K562 (cell line): ENCODE data around the gene DHDH. TPM values are rescaled to one million over a fixed set of nuclear protein-coding genes. Genes with fewer than 3 reads are reported as not detected.
A peak's percentile ranks its signal among the peaks of the same experiment; 100 is the strongest.

ENCODE experiments used
- ATAC-seq: fragments of 200-7000 bp; cut with Tn5 transposase; 3 replicates; pipeline ENCODE4 v1.9.1; 2020; ENCODE audit warnings: moderate library complexity
- BruUV-seq: library from RNA; stranded (reverse); fragments of 400-500 nt; replicated peaks from 2 replicates; lab custom pipeline; 2021; lab: Mats Ljungman, UMichigan
- CTCF ChIA-PET: fragments of 300-600 bp; formaldehyde crosslinking; extraction: SDS; loops from one replicate; lab custom pipeline; 2021; ENCODE audit warnings: low intra/inter-chr PET ratio; lab: Yijun Ruan, JAX
- POLR2A ChIA-PET: fragments of 300-600, 350-650 bp; sonication (Branson Sonifier 250); formaldehyde crosslinking; extraction: SDS; loops from one replicate; lab custom pipeline; 2021; ENCODE audit warnings: antibody characterized with exemption, inconsistent platforms; lab: Yijun Ruan, JAX
- DNase-seq, 4 experiments: peaks; one replicate each; pipeline versions ENCODE4 v3.0.0 to v3.0.0-alpha.2; 2011 to 2018; ENCODE audit warnings: low spot score in 3 of 4, mixed read lengths in 3 of 4; ENCODE audit errors: extremely low read depth in 1 of 4
- FAIRE-seq: peaks from 2 replicates; lab custom pipeline; 2011; peaks lifted over from hg19 to GRCh38; lab: Jason Lieb, UNC
- H2AFZ ChIP-seq: 2 replicates; pipeline ENCODE4 v1.6.0; 2011; ENCODE audit warnings: low read depth, low read length, control low read depth, inconsistent platforms
- H3K27ac ChIP-seq: fragments of 200-600 bp; 3 replicates; pipeline ENCODE4 v1.8.0; 2011; ENCODE audit warnings: low read depth, mild to moderate bottlenecking, control low read depth, inconsistent platforms, low read length, moderate library complexity, mixed read lengths; ENCODE audit errors: extremely low read depth
- H3K27me3 ChIP-seq, 2 experiments: fragments of 300-600 bp in 1 of 2; 2 replicates in 1 of 2; 3 replicates in 1 of 2; pipeline versions ENCODE4 v1.6.0 to v1.8.0; 2011; ENCODE audit warnings: inconsistent platforms in 2 of 2, low read length in 2 of 2, mild to moderate bottlenecking in 1 of 2, mixed read lengths in 1 of 2, moderate library complexity in 1 of 2; ENCODE audit not compliant: control insufficient read depth in 2 of 2, insufficient read depth in 2 of 2
- H3K36me3 ChIP-seq: fragments of 300-600 bp; 3 replicates; pipeline ENCODE4 v1.8.0; 2011; ENCODE audit warnings: mild to moderate bottlenecking, low read length, inconsistent platforms; ENCODE audit not compliant: control insufficient read depth, insufficient read depth
- H3K4me1 ChIP-seq, 2 experiments: fragments of 200-600 bp in 1 of 2; replicated peaks in 1 of 2; 2 replicates in 1 of 2; 3 replicates in 1 of 2; pipeline versions ENCODE4 v1.5.1 to v1.8.0; 2011; ENCODE audit warnings: inconsistent platforms in 2 of 2, low read length in 2 of 2, mild to moderate bottlenecking in 1 of 2, mixed read lengths in 1 of 2, moderate library complexity in 1 of 2; ENCODE audit not compliant: control insufficient read depth in 2 of 2, insufficient read depth in 2 of 2
- H3K4me2 ChIP-seq: 2 replicates; pipeline ENCODE4 v1.6.1; 2011; ENCODE audit warnings: low read length, control low read depth, inconsistent platforms, mixed read lengths; ENCODE audit not compliant: insufficient read depth
- H3K4me3 ChIP-seq: fragments of 200-600 bp; sonication (generic), shearing (Covaris generic); 2 replicates; pipeline ENCODE4 v1.5.1; 2016; ENCODE audit warnings: control low read depth, inconsistent platforms
- H3K79me2 ChIP-seq: fragments of 200-600 bp; 3 replicates; pipeline ENCODE4 v1.8.0; 2011; ENCODE audit warnings: low read length, inconsistent platforms; ENCODE audit not compliant: control insufficient read depth, insufficient read depth
- H3K9ac ChIP-seq, 2 experiments: 2 replicates each; pipeline versions ENCODE4 v1.6.0 to v1.6.1; 2011; ENCODE audit warnings: low read depth in 2 of 2, low read length in 2 of 2, control low read depth in 1 of 2, inconsistent platforms in 1 of 2, mild to moderate bottlenecking in 1 of 2, mixed read lengths in 1 of 2; ENCODE audit not compliant: insufficient read depth in 1 of 2
- H3K9me1 ChIP-seq: one replicate; pipeline ENCODE4 v1.6.0; 2011; ENCODE audit warnings: inconsistent platforms, mild to moderate bottlenecking, low read length, moderate library complexity; ENCODE audit not compliant: control insufficient read depth, insufficient read depth
- H3K9me3 ChIP-seq: replicated peaks from 2 replicates; pipeline ENCODE4 v1.5.1; 2011; ENCODE audit warnings: low read depth, low read length, inconsistent platforms; ENCODE audit not compliant: control insufficient read depth, insufficient read depth
- H4K20me1 ChIP-seq: replicated peaks from 2 replicates; pipeline ENCODE4 v1.6.1; 2011; ENCODE audit warnings: low read length, inconsistent platforms, mixed read lengths; ENCODE audit not compliant: control insufficient read depth, insufficient read depth
- CHAMP1 ChIP-seq: fragments of 450-650 bp; IDR thresholded peaks from 2 replicates; pipeline ENCODE4 v1.6.1; 2016; ENCODE audit warnings: mild to moderate bottlenecking
- KAT8 ChIP-seq: fragments of 450-650 bp; IDR thresholded peaks from 2 replicates; pipeline ENCODE4 v1.6.1; 2016; ENCODE audit warnings: low read depth, mild to moderate bottlenecking
- RBM25 ChIP-seq: fragments of 200-400 bp; formaldehyde crosslinking; IDR thresholded peaks from 2 replicates; pipeline ENCODE4 v1.6.1; 2018; ENCODE audit warnings: low read length, low read depth, moderate library complexity; ENCODE audit not compliant: severe bottlenecking
- YY1 ChIP-seq, 3 experiments: IDR thresholded peaks; 2 replicates each; pipeline ENCODE4 v1.6.1; 2011; ENCODE audit warnings: low read length in 2 of 3, mild to moderate bottlenecking in 2 of 3, moderate library complexity in 2 of 3, borderline replicate concordance in 1 of 3, control low read depth in 1 of 3, low read depth in 1 of 3; ENCODE audit not compliant: insufficient read depth in 3 of 3, insufficient replicate concordance in 2 of 3, control insufficient read depth in 1 of 3, insufficient read length in 1 of 3; ENCODE audit errors: extremely low read depth in 1 of 3
- ZBTB43 ChIP-seq: sonication (generic); formaldehyde crosslinking; IDR thresholded peaks from 2 replicates; pipeline ENCODE4 v1.8.0; 2023; ENCODE audit warnings: mild to moderate bottlenecking, missing genetic modification reagents
- ZNF121 ChIP-seq: sonication (generic); formaldehyde crosslinking; conservative IDR thresholded peaks from 2 replicates; pipeline ENCODE4 v1.8.0; 2022; ENCODE audit warnings: missing genetic modification reagents
- ZNF274 ChIP-seq: IDR thresholded peaks from 2 replicates; pipeline ENCODE4 v1.6.1; 2011; ENCODE audit warnings: low read depth, mild to moderate bottlenecking, low read length, moderate library complexity, borderline replicate concordance
- ZNF780A ChIP-seq: fragments of 250-450 bp; sonication (Bioruptor Pico); IDR thresholded peaks from 2 replicates; pipeline ENCODE4 v1.5.0; 2021; ENCODE audit warnings: mild to moderate bottlenecking
- WGBS: fragments of 100-300 bp; shearing (Covaris generic); methylation state at CpG from one replicate; pipeline ENCODE4 v1.1.6; 2016; ENCODE audit warnings: low coverage, mixed read lengths; ENCODE audit not compliant: insufficient coverage; ENCODE audit errors: missing lambda C conversion rate; 5-methylcytosine and 5-hydroxymethylcytosine counted together
- in situ Hi-C: fragments of 300-500 bp; cut with MboI; formaldehyde crosslinking; loops from 4 replicates; pipeline ENCODE4 v1.15.0; 2018; ENCODE audit warnings: inconsistent platforms, mixed read lengths
- intact Hi-C: fragments of 100-400 bp; cut with micrococcal nuclease; formaldehyde crosslinking; loops from 2 replicates; pipeline ENCODE4 v1.14.2; 2022
- polyA plus RNA-seq, 8 experiments: library from polyadenylated mRNA; depleted of rRNA in 4 of 8; stranded (reverse) in 5 of 8; unstranded in 3 of 8; fragments of >200 nt; fragmentation: Nextera tagmentation in 2 of 8; fragmentation: Illumina TruSeq in 1 of 8; extraction: Ambion mirVana in 2 of 8; extraction: Trizol in 1 of 8; gene quantifications; 2 replicates each; pipeline versions ENCODE4 v1.2.1 to v1.2.3, GENCODE V29; 2011 to 2014; ENCODE audit warnings: inconsistent platforms in 1 of 8, missing spikeins in 1 of 8
- total RNA-seq, 7 experiments: library from RNA; depleted of rRNA in 6 of 7; stranded (reverse); fragments of >200 nt in 6 of 7; fragmentation: Illumina TruSeq in 2 of 7; extraction: Trizol in 2 of 7; gene quantifications; 2 replicates each; pipeline versions ENCODE4 v1.2.1 to v1.2.3, GENCODE V29; 2011 to 2021; ENCODE audit warnings: low replicate concordance in 1 of 7

The DHDH gene
- total and polyA plus RNA-seq, 9 of the 15 experiments (the other 6 are each of a cell fraction or from before 2014, with no cell fraction given): 0.37 to 1.9 (median 0.87) TPM

- TF ChIP-seq ZNF274: no peak
- no peak for TF ChIP-seq ZBTB43
- TF ChIP-seq KAT8: no peak
- TF ChIP-seq CHAMP1: no peak
These were observed 11.9 kb downstream of the DHDH start (continued) for GRCh38 chr19:48945415-48945814.

- FAIRE-seq (no peak), ATAC-seq (no peak), DNase-seq (no peak)
- no peaks in the 10 kb centered on the region for H3K27me3 ChIP-seq
- no peak overlapping the region for H2AFZ ChIP-seq
- 43% methylated on average over 2 of the region's 2 CpGs for WGBS
- no peaks in the 10 kb centered on the region for H3K9me1 ChIP-seq
- H3K9me3 ChIP-seq: peaks cover 11% of the 10 kb centered on the region
- H3K79me2 ChIP-seq: no peaks in the 10 kb centered on the region
- intact Hi-C loops (no loop called here), in situ Hi-C loops (no loop called here)
- no peak overlapping the region for H3K4me3 ChIP-seq
- peak; percentile 88 for TF ChIP-seq ZNF121 (CRISPR knock-in tag)
- no peak for TF ChIP-seq YY1 (IDR thresholded peaks at IDR 0.05; ENCODE audit: borderline replicate concordance in 1 of 3, control insufficient read depth in 1 of 3, extremely low read depth in 1 of 3, insufficient read depth in 3 of 3, insufficient read length in 1 of 3, insufficient replicate concordance in 2 of 3, low read depth in 1 of 3, low read length in 2 of 3)
- peak; percentile 19 for TF ChIP-seq RBM25
- no peak for TF ChIP-seq ZNF780A (CRISPR knock-in tag)
- CTCF ChIA-PET: no interaction called here
- H3K4me1 ChIP-seq: peaks cover 14 to 23% of the 10 kb centered on the region in 2 experiments; a peak in 4 of 5 replicates
- no peaks in the 10 kb centered on the region; the same call in 2 of the 3 replicates for H3K36me3 ChIP-seq
- BruUV-seq: no TSS peak
- H3K4me2 ChIP-seq: no peak overlapping the region
- H4K20me1 ChIP-seq: no peaks in the 10 kb centered on the region
- no peak overlapping the region for H3K27ac ChIP-seq
- no peak overlapping the region for H3K9ac ChIP-seq
- POLR2A ChIA-PET: interaction anchor here (0.6 to 2.8 kb wide), 3 partner anchors 8 to 22 kb away, joined by 4 to 8 read pairs (median 7); partner anchors contain the start of gene BAX
These were observed 12.3 kb downstream of the DHDH start for GRCh38 chr19:48945817-48946216.
